Stimulated activated CD8-positive, alpha-beta memory T cell treated with anti-CD3 and anti-CD28 coated beads, Interleukin-2, amount 100 ng/mL, for 1 hour (primary cell): ENCODE results near the gene ATG5.

Experiments used
- DNase-seq, 2 donors: peaks; one replicate each; pipeline ENCODE4 v3.0.0-alpha.2; 2020; ENCODE audit warnings: low read depth in 2 of 2

Gene ATG5

GRCh38 chr6:106220485-106220884 is 105.1 kb downstream of the ATG5 start:
- DNase-seq, result no peak

GRCh38 chr6:106216527-106216926 is 109.0 kb downstream of the ATG5 start:
- DNase-seq, result no peak

- no peak for DNase-seq
These were observed 110.0 kb downstream of the ATG5 start for GRCh38 chr6:106215608-106216007.

GRCh38 chr6:106214531-106214930 is 111.0 kb downstream of the ATG5 start:
- no peak for DNase-seq

GRCh38 chr6:106213660-106214289 is 111.8 kb downstream of the ATG5 start:
- no peak for DNase-seq

GRCh38 chr6:106212576-106212975 is 113.0 kb downstream of the ATG5 start:
- no peak for DNase-seq

GRCh38 chr6:106206905-106207304 is 118.7 kb downstream of the ATG5 start:
- no peak for DNase-seq

GRCh38 chr6:106204961-106205360 is 120.6 kb downstream of the ATG5 start:
- DNase-seq, result no peak

- DNase-seq, result no peak
These were observed 125.6 kb downstream of the ATG5 start for GRCh38 chr6:106199998-106200397.

GRCh38 chr6:106199331-106199730 is 126.2 kb downstream of the ATG5 start:
- DNase-seq, result no peak

- DNase-seq, result no peak
These were observed 128.1 kb downstream of the ATG5 start for GRCh38 chr6:106197441-106197840.

- DNase-seq, result no peak
These were observed 130.3 kb downstream of the ATG5 start for GRCh38 chr6:106194949-106195921.

GRCh38 chr6:106192824-106193223 is 132.7 kb downstream of the ATG5 start:
- no peak for DNase-seq

- DNase-seq, result no peak
These were observed 137.3 kb downstream of the ATG5 start for GRCh38 chr6:106188104-106188794.

- no peak for DNase-seq
These were observed 138.1 kb downstream of the ATG5 start for GRCh38 chr6:106187424-106187982.

- no peak for DNase-seq
These were observed 138.8 kb downstream of the ATG5 start for GRCh38 chr6:106186714-106187113.

- DNase-seq, result no peak
These were observed 139.4 kb downstream of the ATG5 start for GRCh38 chr6:106186172-106186571.

- DNase-seq, result no peak
These were observed 139.9 kb downstream of the ATG5 start for GRCh38 chr6:106185615-106186014.

- no peak for DNase-seq
These were observed 140.9 kb downstream of the ATG5 start for GRCh38 chr6:106184629-106185028.

GRCh38 chr6:106183430-106183829 is 142.1 kb downstream of the ATG5 start:
- no peak for DNase-seq

GRCh38 chr6:106182455-106182854 is 143.1 kb downstream of the ATG5 start:
- DNase-seq, result no peak
